ENCODE measurements around the gene PFKL.
"Not testable (repeated sequence)": the region's sequence is repeated elsewhere in the genome, so short reads cannot be mapped to it uniquely, and the experiment has no call there.

PFKL gene

GRCh38 chr21:44295163-44295573 is 4.7 kb upstream of the PFKL start:
- FAIRE-seq, result no peak

DNA sequence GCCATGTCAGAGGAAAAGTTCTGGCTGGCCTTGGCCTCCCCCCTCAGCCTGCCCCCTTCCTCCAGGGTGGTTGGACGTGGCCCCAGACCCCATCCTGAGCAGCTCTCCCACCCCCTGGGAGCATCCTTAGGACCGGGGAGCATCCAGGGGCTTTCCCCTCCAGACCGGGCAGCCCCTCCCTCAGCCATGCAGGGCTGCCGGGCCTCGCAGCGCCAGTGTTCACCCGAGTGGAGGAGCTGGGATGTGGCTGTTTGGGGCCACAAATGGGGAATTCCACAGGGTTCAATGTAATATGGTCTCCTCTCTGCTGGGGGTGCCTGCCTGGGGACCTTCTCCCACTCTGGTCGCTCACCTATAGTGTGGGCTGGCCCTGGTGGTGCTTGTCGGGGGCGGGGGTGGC is 4.2 kb upstream of the PFKL start:
- no peak for FAIRE-seq

GRCh38 chr21:44296103-44296519 is 3.7 kb upstream of the PFKL start:
- FAIRE-seq, result no peak

GRCh38 chr21:44296916-44297315 is 2.9 kb upstream of the PFKL start:
- no peak for FAIRE-seq

DNA sequence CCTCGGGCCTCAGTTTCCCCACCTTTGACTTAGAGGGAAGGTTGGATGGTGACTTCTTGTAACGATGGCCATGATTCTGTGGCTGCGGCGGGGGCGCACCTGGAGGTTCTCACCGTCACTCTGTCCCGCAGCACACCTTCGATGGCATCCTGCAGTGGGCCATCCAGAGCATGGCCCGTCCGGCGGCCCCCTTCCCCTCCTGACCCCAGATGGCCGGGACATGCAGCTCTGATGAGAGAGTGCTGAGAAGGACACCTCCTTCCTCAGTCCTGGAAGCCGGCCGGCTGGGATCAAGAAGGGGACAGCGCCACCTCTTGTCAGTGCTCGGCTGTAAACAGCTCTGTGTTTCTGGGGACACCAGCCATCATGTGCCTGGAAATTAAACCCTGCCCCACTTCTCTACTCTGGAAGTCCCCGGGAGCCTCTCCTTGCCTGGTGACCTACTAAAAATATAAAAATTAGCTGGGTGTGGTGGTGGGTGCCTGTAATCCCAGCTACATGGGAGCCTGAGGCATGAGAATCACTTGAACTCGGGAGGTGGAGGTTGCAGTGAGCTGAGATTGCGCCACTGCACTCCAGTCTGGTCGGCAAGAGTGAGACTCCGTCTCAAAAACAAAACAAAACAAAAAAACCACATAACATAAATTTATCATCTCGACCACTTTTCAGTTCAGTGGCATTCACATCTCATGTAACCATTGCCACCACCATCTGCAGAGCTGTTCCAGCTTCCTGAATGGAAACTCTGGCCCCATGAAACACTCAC is 2.1 kb upstream of the PFKL start:
- no peak for FAIRE-seq

DNA sequence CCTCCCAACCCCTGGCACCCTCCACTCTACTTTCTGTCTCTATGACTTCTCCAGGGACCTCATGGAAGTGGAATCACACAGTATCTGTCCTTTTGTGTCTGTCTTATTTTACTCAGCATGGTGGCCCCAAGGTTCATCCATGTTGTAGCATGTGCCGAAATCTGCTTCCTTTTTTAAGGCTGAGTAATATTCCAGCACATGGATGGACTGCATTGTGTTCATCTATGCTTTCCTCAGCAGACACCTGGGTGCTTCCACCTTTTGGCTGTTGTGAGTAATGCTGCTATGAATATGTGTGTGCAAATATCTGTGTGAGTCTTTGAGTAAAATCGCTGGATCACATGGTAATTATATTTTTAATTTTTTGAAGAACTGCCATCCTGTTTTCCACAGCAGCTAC is 1.6 kb upstream of the PFKL start:
- no peak for FAIRE-seq

DNA sequence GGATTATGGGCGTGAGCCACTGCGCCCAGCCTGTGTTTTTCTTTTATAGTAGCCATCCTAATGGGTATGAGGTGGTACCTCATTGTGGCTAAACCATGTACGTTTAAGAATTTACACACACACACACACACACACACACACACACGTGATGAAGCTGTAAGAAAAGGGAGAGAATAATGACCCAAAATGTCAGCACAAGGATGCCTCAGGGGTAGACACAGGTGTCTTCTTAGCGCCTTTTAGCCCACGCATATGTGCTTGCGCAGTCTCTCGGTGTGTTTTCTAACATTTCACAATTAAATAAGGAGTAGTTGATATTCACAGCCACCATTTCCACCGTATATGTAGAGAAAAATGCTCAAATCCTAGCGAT is 782 bp upstream of the PFKL start:
- FAIRE-seq, result no peak

DNA sequence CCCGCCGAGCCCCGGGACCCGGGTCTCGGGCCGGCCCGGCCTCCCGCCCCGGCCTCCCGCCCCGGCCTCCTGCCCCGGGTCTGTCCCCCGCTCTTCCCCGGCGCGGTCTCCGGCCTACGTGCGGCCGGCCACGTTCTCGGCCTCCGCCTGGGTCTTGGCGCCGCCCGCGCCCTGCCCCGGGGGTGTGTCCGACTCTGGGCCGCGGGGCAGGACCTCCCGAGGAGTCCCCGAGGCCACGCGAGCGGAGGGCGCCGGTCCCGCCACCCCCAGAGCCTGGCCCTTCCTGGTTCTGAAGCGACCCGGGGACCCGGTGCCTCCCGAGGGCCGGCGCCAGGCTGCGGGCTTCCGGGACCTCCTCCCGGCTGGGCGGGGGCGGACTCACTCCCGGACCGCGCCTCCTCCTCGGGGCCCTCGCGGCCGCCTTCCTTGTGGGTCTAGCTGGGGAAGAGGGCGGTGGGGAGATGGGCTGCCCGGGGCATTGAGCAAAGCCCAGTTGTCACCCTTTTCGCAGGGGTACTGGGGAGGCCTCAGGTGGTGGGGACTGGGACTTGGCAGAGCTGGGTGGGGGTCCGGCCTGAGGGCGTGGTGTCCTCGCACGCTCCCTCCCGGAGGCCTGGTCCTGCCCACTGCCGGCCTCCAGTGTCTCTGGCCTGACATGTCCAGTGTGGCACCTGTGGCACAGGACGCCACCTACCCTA is 558 bp downstream of the PFKL start:
- FAIRE-seq, result no peak

DNA sequence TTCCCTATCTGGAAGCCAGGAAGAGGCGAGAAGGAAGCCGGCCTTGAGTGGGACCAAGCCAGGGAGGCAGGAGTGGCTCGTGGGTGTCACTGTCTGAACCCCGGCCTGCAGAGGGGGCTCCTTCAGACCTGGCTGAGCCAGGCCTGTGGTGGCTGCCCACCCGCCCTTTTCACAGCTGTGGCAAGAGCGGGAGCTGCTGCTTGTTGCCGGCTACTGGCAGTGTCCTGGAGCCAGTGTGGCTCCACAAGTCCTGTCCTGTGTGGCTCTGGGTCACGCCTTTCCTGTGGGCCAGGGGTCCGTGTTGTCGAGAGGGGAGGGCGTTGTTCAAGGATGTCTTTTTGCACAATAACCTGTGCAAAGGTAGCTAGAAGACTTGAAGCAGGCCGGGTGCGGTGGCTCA is 1.3 kb downstream of the PFKL start:
- FAIRE-seq, result no peak

GRCh38 chr21:44301961-44302406 is 2.1 kb downstream of the PFKL start:
- FAIRE-seq, result no peak

GRCh38 chr21:44302573-44303401 is 2.9 kb downstream of the PFKL start:
- not testable (repeated sequence) for FAIRE-seq

DNA sequence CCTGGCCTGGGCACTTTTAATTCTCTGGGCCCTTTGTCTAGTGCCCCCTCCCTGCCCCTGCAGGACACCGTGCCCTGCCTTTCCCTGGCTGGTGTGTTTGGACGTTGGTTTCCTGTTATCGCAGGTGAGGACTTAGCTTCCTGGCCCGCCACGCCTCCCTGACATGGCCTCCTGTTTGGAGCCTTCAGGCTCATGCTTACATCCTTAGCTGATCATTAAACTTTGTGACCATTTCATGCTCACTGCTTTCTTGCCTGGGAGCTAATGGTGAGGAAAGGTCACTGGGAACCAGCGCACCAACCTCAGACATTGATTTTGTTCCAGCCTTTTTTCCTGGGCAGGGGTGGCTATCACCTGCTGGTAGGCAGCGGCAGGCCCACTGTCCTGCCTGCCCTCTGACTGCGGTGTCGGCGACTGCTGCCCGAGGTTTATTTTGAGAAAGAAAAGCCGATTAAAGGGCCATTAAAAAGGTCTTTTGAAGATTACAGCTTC is 3.7 kb downstream of the PFKL start:
- no peak for FAIRE-seq

- FAIRE-seq, result no peak
Measured at GRCh38 chr21:44304011-44304616, 4.3 kb downstream of the PFKL start.

DNA sequence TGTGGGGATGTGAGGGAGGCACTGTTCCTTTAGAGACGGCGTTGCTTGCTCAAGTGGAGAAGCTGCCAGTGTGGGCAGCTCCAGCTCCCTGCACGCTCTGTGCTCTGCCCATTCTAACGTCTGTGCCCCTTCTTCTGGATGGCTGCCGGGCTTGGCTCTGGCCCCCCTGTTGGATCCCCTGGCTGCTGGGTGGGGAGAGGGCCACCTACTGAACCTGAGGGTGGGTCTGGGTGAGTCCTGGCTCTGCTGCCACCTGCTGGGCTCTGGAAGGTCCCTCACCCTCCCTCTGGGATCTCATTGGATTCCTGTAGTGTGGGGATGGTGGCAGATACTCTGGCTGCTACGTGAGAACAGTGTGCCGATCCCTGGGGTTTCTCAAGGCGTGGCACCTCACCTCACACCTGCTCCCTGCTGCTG is 5.0 kb downstream of the PFKL start:
- FAIRE-seq, result no peak

DNA sequence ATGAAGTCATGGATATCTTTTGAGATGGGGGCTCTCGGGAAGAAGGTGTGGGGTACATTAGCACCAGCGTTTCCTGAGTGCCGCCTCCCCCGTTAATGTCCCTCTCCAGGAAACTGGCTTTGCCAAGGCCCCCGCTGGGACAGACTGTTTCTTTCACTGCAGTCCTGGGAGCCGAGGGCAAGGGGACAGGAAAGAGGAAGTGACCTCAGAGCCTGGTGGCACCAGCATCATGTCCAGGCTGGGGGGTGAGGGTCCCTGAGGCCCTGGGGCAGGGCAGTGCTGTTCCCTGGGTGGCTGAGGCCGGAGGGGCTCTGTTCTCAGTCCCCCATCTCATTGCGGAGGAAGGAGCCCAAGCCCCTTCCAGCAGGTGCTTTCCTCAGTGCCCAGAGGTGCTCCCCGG is 5.8 kb downstream of the PFKL start:
- no peak for FAIRE-seq

GRCh38 chr21:44306936-44307704 is 7.3 kb downstream of the PFKL start:
- no peak for FAIRE-seq

DNA sequence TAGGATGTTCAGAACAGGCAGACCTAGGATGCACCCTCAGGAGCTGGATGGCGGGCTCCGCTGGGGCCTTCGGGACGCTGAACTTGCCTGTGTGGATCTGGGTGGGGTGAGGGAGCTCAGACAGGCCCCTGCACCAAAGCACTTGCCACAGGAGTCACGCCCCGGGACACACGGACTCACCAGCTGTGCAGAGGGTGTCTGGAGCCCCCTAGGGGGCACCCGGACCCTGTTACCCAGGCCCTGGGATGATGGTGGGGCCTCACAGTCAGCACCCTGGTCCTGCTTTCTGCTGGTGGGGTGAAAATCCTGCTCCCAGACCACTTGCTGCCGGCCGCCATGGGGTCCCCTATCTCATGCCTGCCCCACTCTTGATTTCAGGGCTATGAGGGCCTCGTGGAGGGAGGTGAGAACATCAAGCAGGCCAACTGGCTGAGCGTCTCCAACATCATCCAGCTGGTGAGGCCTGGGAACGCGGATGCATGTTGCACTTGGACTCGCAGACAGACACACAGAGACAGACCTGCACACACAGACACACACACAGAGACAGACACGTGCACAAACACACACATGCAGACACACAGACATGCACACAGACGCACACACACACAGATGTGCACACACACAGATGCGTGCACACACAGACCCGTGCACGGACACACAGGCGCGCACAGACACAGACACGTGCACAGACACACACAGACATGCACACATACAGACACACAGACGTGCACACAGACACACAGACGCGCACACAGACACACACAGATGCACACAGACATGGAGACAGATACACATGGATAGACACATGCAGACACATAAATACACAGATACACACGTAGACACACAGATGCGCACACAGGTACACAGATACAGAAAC is 11.0 kb downstream of the PFKL start:
- FAIRE-seq, result no peak

DNA sequence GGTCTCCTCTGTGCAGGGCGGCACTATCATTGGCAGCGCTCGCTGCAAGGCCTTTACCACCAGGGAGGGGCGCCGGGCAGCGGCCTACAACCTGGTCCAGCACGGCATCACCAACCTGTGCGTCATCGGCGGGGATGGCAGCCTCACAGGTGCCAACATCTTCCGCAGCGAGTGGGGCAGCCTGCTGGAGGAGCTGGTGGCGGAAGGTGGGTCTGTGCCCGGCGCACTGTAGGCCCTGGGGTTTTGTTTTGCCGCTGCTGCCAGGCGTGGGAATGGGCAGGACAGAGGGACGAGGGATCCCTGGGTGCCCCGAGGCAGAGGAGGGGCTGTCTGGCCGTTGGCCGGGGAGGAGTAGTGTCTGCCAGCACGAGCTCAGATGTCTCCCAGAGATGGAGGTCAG is 12.2 kb downstream of the PFKL start:
- no peak for FAIRE-seq

GRCh38 chr21:44312716-44313115 is 12.9 kb downstream of the PFKL start:
- no peak for FAIRE-seq

DNA sequence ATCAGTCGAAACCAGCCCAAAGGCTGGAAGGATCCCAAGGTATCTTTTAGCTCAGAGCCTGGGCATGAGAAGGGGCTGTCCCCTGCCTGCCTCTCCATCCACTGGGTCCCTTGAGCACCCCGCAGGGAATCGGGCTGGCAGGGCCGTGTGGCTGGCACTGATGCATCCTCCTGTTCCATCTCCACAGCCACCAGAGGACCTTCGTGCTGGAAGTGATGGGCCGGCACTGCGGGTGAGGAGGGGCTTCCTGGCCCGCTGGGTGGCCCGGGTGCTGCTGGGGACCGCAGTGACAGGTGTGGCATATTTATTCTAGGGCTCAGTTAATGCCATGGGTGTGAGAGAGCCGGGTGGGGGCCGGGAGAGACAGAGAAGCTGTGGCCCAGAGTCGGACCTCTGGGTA is 13.6 kb downstream of the PFKL start:
- no peak for FAIRE-seq

DNA sequence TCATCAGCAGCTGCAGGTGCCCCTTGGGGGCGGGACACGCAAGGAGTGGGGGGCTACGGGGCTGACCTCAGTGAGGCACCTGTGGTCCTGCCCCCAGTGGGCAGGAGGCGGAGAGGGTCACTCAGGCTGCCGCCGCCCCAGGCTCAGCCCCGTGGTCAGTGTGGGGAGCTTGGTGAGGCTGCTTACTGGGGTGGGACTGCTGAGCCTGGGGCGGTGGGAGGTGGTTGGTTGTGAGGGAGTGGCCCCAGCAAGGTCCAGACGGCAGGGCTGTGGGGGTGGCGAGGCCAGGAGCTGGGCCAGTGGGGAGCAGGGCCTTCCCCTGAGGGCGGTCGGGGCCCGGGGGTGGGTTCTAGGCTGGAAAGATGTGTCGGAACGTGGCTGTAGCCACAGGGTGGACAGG is 14.3 kb downstream of the PFKL start:
- no peak for FAIRE-seq
